Kidney capillary endothelial cell (primary cell): ENCODE results near the gene BZW1.

Experiments
- DNase-seq: peaks from one replicate; pipeline ENCODE4 v3.0.0-alpha.2; 2018; ENCODE audit warnings: low spot score

Gene BZW1

GRCh38 chr2:200839513-200839912 lies 27.8 kb downstream of the BZW1 start:
- no peak for DNase-seq

GRCh38 chr2:200843993-200844948 lies 32.6 kb downstream of the BZW1 start:
- no peak for DNase-seq

- DNase-seq = no peak
Measured at GRCh38 chr2:200845194-200845593, 33.5 kb downstream of the BZW1 start.

- DNase-seq = no peak
Measured at GRCh38 chr2:200845669-200846325, 34.1 kb downstream of the BZW1 start.

GRCh38 chr2:200847269-200847668 lies 35.6 kb downstream of the BZW1 start:
- no peak for DNase-seq

- no peak for DNase-seq
Measured at GRCh38 chr2:200847939-200848338, 36.2 kb downstream of the BZW1 start.

GRCh38 chr2:200850512-200851256 lies 39.0 kb downstream of the BZW1 start:
- no peak for DNase-seq

- DNase-seq = no peak
Measured at GRCh38 chr2:200851398-200852248, 39.9 kb downstream of the BZW1 start.

GRCh38 chr2:200852605-200853004 lies 40.9 kb downstream of the BZW1 start:
- DNase-seq = no peak

- DNase-seq = no peak
Measured at GRCh38 chr2:200856806-200857205, 45.1 kb downstream of the BZW1 start.

- peak; percentile 33 for DNase-seq
Measured at GRCh38 chr2:200860092-200860795, 48.5 kb downstream of the BZW1 start.

- no peak for DNase-seq
Measured at GRCh38 chr2:200861617-200862155, 50.0 kb downstream of the BZW1 start.

- peak; percentile 52 for DNase-seq
Measured at GRCh38 chr2:200862532-200863000, 50.9 kb downstream of the BZW1 start.

GRCh38 chr2:200863782-200864175 lies 52.1 kb downstream of the BZW1 start:
- DNase-seq = no peak

GRCh38 chr2:200864176-200865034 lies 52.7 kb downstream of the BZW1 start, which contains the start of gene CLK1:
TSS of gene CLK1 (minus strand) at chr2:200864658. CDS start at chr2:200861862, 2,796 bp downstream.
- DNase-seq = peak; percentile 89

GRCh38 chr2:200869014-200869413 lies 57.3 kb downstream of the BZW1 start:
- no peak for DNase-seq

- DNase-seq = no peak
Measured at GRCh38 chr2:200871151-200871550, 59.4 kb downstream of the BZW1 start.

- DNase-seq = no peak
Measured at GRCh38 chr2:200873560-200873959, 61.9 kb downstream of the BZW1 start.
